ENCODE results near the gene TMEM88.
A peak's percentile ranks its signal among the peaks of the same experiment; 100 is the strongest.

Gene TMEM88

GRCh38 chr17:7849130-7849750 is 5.6 kb upstream of the TMEM88 start:
- no peak overlapping the region for H3K4me3 ChIP-seq (ENCODE audit: low read depth, low read length)
- DNase-seq (ENCODE audit: low read depth), result no peak
- TF ChIP-seq CTCF (IDR thresholded peaks at IDR 0.05; ENCODE audit: insufficient read depth, low read depth, low read length, missing control alignments), result no peak

GRCh38 chr17:7849751-7850504 is 4.9 kb upstream of the TMEM88 start:
- no peak for DNase-seq (ENCODE audit: low read depth)
- no peak for TF ChIP-seq CTCF (IDR thresholded peaks at IDR 0.05; ENCODE audit: insufficient read depth, low read depth, low read length, missing control alignments)
- no peak overlapping the region for H3K4me3 ChIP-seq (ENCODE audit: low read depth, low read length)

GRCh38 chr17:7850701-7851437 is 4.0 kb upstream of the TMEM88 start:
- TF ChIP-seq CTCF (IDR thresholded peaks at IDR 0.05; ENCODE audit: insufficient read depth, low read depth, low read length, missing control alignments), result no peak
- DNase-seq (ENCODE audit: low read depth), result no peak
- H3K4me3 ChIP-seq (ENCODE audit: low read depth, low read length), result peak overlapping the region; percentile 36

GRCh38 chr17:7851438-7852261 is 3.2 kb upstream of the TMEM88 start:
- peak; percentile 97 for TF ChIP-seq CTCF (IDR thresholded peaks at IDR 0.05; ENCODE audit: insufficient read depth, low read depth, low read length, missing control alignments)
- H3K4me3 ChIP-seq (ENCODE audit: low read depth, low read length), result peak overlapping the region; percentile 36
- peak; percentile 96 for DNase-seq (ENCODE audit: low read depth)

- TF ChIP-seq CTCF (IDR thresholded peaks at IDR 0.05; ENCODE audit: insufficient read depth, low read depth, low read length, missing control alignments), result no peak
- DNase-seq (ENCODE audit: low read depth), result no peak
- H3K4me3 ChIP-seq (ENCODE audit: low read depth, low read length), result no peak overlapping the region
Observed at GRCh38 chr17:7852262-7852670, 2.6 kb upstream of the TMEM88 start.

- no peak overlapping the region for H3K4me3 ChIP-seq (ENCODE audit: low read depth, low read length)
- no peak for TF ChIP-seq CTCF (IDR thresholded peaks at IDR 0.05; ENCODE audit: insufficient read depth, low read depth, low read length, missing control alignments)
- DNase-seq (ENCODE audit: low read depth), result no peak
Observed at GRCh38 chr17:7852919-7853690, 1.8 kb upstream of the TMEM88 start.
